ENCODE measurements around the gene RASSF4.

DNA sequence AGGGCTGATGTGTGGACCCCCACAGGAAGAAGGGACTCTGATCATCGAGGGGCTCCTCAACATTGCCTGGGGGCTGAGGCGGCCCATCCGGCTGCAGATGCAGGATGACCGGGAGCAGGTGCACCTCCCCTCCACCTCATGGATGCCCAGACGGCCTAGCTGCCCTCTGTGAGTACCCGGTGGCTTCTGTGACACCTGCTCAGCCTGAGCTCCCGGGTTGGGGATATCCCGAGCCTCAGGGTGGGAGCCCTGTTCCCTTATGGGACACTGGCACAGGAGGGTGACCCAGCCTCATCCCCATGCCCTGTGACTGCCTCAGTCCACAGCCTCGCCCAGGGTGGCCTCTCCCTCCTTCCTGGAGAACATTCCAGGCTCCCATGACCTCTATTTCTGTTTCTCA lies 22.9 kb downstream of the RASSF4 start:
- TF ChIP-seq, protein P1, sequence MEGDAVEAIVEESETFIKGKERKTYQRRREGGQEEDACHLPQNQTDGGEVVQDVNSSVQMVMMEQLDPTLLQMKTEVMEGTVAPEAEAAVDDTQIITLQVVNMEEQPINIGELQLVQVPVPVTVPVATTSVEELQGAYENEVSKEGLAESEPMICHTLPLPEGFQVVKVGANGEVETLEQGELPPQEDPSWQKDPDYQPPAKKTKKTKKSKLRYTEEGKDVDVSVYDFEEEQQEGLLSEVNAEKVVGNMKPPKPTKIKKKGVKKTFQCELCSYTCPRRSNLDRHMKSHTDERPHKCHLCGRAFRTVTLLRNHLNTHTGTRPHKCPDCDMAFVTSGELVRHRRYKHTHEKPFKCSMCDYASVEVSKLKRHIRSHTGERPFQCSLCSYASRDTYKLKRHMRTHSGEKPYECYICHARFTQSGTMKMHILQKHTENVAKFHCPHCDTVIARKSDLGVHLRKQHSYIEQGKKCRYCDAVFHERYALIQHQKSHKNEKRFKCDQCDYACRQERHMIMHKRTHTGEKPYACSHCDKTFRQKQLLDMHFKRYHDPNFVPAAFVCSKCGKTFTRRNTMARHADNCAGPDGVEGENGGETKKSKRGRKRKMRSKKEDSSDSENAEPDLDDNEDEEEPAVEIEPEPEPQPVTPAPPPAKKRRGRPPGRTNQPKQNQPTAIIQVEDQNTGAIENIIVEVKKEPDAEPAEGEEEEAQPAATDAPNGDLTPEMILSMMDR (IDR thresholded peaks at IDR 0.05; ENCODE audit: borderline replicate concordance, extremely low read depth, low read length, poor library complexity, severe bottlenecking), result no peak
- no peak for TF ChIP-seq EZH2 (IDR thresholded peaks at IDR 0.05; ENCODE audit: borderline replicate concordance, low read depth, low read length, severe bottlenecking)

Data from DND-41 (cell line).